HepG2 (cell line): ENCODE measurements around the gene MCF2L. TPM values are rescaled to one million over a fixed set of nuclear protein-coding genes. Genes with fewer than 3 reads are reported as not detected.

Experiments used
- ATAC-seq: fragments of 200-7000 bp; cut with Tn5 transposase; 3 replicates; pipeline ENCODE4 v1.9.1; 2020; ENCODE audit warnings: mild to moderate bottlenecking, moderate library complexity
- BruUV-seq: library from RNA; stranded (reverse); fragments of 400-500 nt; replicated peaks from 2 replicates; lab custom pipeline; 2021; lab: Mats Ljungman, UMichigan
- CTCF ChIA-PET: fragments of 300-600 bp; formaldehyde crosslinking; extraction: SDS; loops from one replicate; lab custom pipeline; 2021; ENCODE audit warnings: low total read pairs, inconsistent platforms, low intra/inter-chr PET ratio; lab: Yijun Ruan, JAX
- POLR2A ChIA-PET: fragments of 350-600 bp; sonication (Branson Sonifier 250); formaldehyde crosslinking; loops from one replicate; lab custom pipeline; 2020; ENCODE audit warnings: antibody characterized with exemption, inconsistent platforms; lab: Yijun Ruan, JAX
- DNase-seq: peaks from one replicate; pipeline ENCODE4 v3.0.0-alpha.2; 2015; ENCODE audit warnings: low spot score
- FAIRE-seq: peaks from 3 replicates; lab custom pipeline; 2011; peaks lifted over from hg19 to GRCh38; lab: Jason Lieb, UNC
- H2AFZ ChIP-seq: one replicate; pipeline ENCODE4 v1.6.1; 2011; ENCODE audit warnings: low read length, inconsistent platforms
- H3K27ac ChIP-seq: fragments of 300-600 bp; 3 replicates; pipeline ENCODE4 v1.8.0; 2011; ENCODE audit warnings: mixed run types, mild to moderate bottlenecking, mixed read lengths, low read length, inconsistent platforms; ENCODE audit not compliant: insufficient read depth; ENCODE audit errors: extremely low read length
- H3K27me3 ChIP-seq, 2 experiments: fragments of 200-600 bp in 1 of 2; 2 replicates in 1 of 2; 3 replicates in 1 of 2; pipeline versions ENCODE4 v1.6.0 to v1.8.0; 2011; ENCODE audit warnings: low read length in 2 of 2, mild to moderate bottlenecking in 2 of 2, moderate library complexity in 2 of 2, inconsistent platforms in 1 of 2; ENCODE audit not compliant: insufficient read depth in 2 of 2, control insufficient read depth in 1 of 2
- H3K36me3 ChIP-seq, 2 experiments: fragments of 200-600 bp in 1 of 2; replicated peaks in 1 of 2; 2 replicates in 1 of 2; 3 replicates in 1 of 2; pipeline versions ENCODE4 v1.5.1 to v1.8.0; 2011; ENCODE audit warnings: low read length in 2 of 2, inconsistent platforms in 1 of 2; ENCODE audit not compliant: insufficient read depth in 2 of 2, control insufficient read depth in 1 of 2
- H3K4me1 ChIP-seq: 2 replicates; pipeline ENCODE4 v1.5.1; 2012; ENCODE audit warnings: low read length, inconsistent platforms; ENCODE audit not compliant: insufficient read depth
- H3K4me2 ChIP-seq: 2 replicates; pipeline ENCODE4 v1.6.0; 2011; ENCODE audit warnings: low read depth, low read length, inconsistent platforms
- H3K4me3 ChIP-seq, 3 experiments: fragments of 200-600 bp in 1 of 3; sonication (generic), shearing (Covaris generic) in 1 of 3; replicated peaks in 1 of 3; 2 replicates each; pipeline ENCODE4 v1.5.1; 2011 to 2016; ENCODE audit warnings: low read length in 3 of 3, inconsistent platforms in 2 of 3, low read depth in 2 of 3, mild to moderate bottlenecking in 2 of 3, control low read depth in 1 of 3, mixed read lengths in 1 of 3; ENCODE audit not compliant: insufficient read depth in 1 of 3
- H3K79me2 ChIP-seq: one replicate; pipeline ENCODE4 v1.6.1; 2011; ENCODE audit warnings: low read length, inconsistent platforms; ENCODE audit not compliant: insufficient read depth
- H3K9ac ChIP-seq: 2 replicates; pipeline ENCODE4 v1.6.0; 2011; ENCODE audit warnings: mild to moderate bottlenecking, low read depth, low read length, inconsistent platforms; ENCODE audit not compliant: insufficient read depth
- H3K9me3 ChIP-seq: 2 replicates; pipeline ENCODE4 v1.5.1; 2012; ENCODE audit warnings: mild to moderate bottlenecking, low read length
- H4K20me1 ChIP-seq: 2 replicates; pipeline ENCODE4 v1.6.0; 2011; ENCODE audit warnings: inconsistent platforms, mild to moderate bottlenecking, low read length, moderate library complexity; ENCODE audit not compliant: insufficient read depth
- AGO2 ChIP-seq: fragments of 200-400 bp; formaldehyde crosslinking; optimal IDR thresholded peaks from 2 replicates; pipeline ENCODE3; 2017; ENCODE audit warnings: mild to moderate bottlenecking, low read depth, low read length, moderate library complexity
- MED1 ChIP-seq: sonication (generic); formaldehyde crosslinking; IDR thresholded peaks from 2 replicates; pipeline ENCODE4 v1.4.0; 2020; ENCODE audit warnings: missing genetic modification reagents
- MIER2 ChIP-seq: IDR thresholded peaks from 2 replicates; pipeline ENCODE4 v1.6.1; 2016; ENCODE audit warnings: missing biosample characterization, missing genetic modification reagents
- RBFOX2 ChIP-seq: fragments of 200-400 bp; formaldehyde crosslinking; IDR thresholded peaks from 2 replicates; pipeline ENCODE4 v1.6.1; 2017; ENCODE audit warnings: low read depth, mild to moderate bottlenecking, low read length
- SCMH1 ChIP-seq: sonication (generic); formaldehyde crosslinking; IDR thresholded peaks from 2 replicates; pipeline ENCODE4 v1.9.0; 2021; ENCODE audit warnings: missing genetic modification reagents, mild to moderate bottlenecking, borderline replicate concordance
- SRSF4 ChIP-seq: fragments of 200-400 bp; formaldehyde crosslinking; IDR thresholded peaks from one replicate; pipeline ENCODE4 v1.6.1; 2018; ENCODE audit warnings: mild to moderate bottlenecking, low read depth, low read length, moderate library complexity; ENCODE audit not compliant: poor library complexity, severe bottlenecking
- ZBTB7A ChIP-seq: sonication (generic); formaldehyde crosslinking; IDR thresholded peaks from 2 replicates; pipeline ENCODE4 v1.8.0; 2022; ENCODE audit warnings: mild to moderate bottlenecking, missing genetic modification reagents
- ZNF292 ChIP-seq: sonication (generic); formaldehyde crosslinking; IDR thresholded peaks from 2 replicates; pipeline ENCODE4 v1.8.1; 2022; ENCODE audit warnings: mild to moderate bottlenecking, low read depth, missing genetic modification reagents, borderline replicate concordance
- WGBS: methylation state at CpG from one replicate; pipeline ENCODE4 v1.1.6; 2017; ENCODE audit warnings: low lambda C conversion rate; 5-methylcytosine and 5-hydroxymethylcytosine counted together
- in situ Hi-C: cut with HindIII; loops from 2 replicates; pipeline ENCODE4 v1.10.0; 2017; ENCODE audit warnings: low pct_unique_long_range_greater_than_20kb; ENCODE audit not compliant: extremely low pct_ligation_motif_present
- intact Hi-C: fragments of 100-400 bp; cut with micrococcal nuclease; formaldehyde crosslinking; loops from one replicate; pipeline ENCODE4 v1.10.0; 2022; ENCODE audit not compliant: unreplicated experiment
- polyA plus RNA-seq, 8 experiments: library from polyadenylated mRNA; depleted of rRNA in 3 of 8; stranded (reverse) in 7 of 8; unstranded in 1 of 8; fragments of >200 nt; fragmentation: Illumina TruSeq in 4 of 8; extraction: Trizol in 4 of 8; gene quantifications; 2 replicates each; pipeline versions ENCODE4 v1.2.1 to v1.2.3, GENCODE V29; 2011 to 2016; ENCODE audit warnings: low read depth in 4 of 8, missing spikeins in 1 of 8, mixed read lengths in 1 of 8; ENCODE audit not compliant: insufficient read depth in 1 of 8
- total RNA-seq, 5 experiments: library from RNA; depleted of rRNA; stranded (reverse); fragments of >200 nt; fragmentation: Illumina TruSeq; extraction: Trizol; gene quantifications; 2 replicates each; pipeline ENCODE4 v1.2.3, GENCODE V29; 2016; ENCODE audit warnings: low read depth in 1 of 5
- TF ChIP-seq, protein P1 (sequence below): sonication (generic); formaldehyde crosslinking; IDR thresholded peaks from 2 replicates; pipeline ENCODE4 v1.4.0; 2020; ENCODE audit warnings: missing genetic modification reagents, borderline replicate concordance
- TF ChIP-seq, protein P2 (sequence below): sonication (generic); formaldehyde crosslinking; IDR thresholded peaks from 2 replicates; pipeline ENCODE4 v1.9.0; 2021; ENCODE audit warnings: missing genetic modification reagents, borderline replicate concordance
- TF ChIP-seq, protein P3 (sequence below): sonication (generic); formaldehyde crosslinking; IDR thresholded peaks from 2 replicates; pipeline ENCODE4 v1.4.0; 2020; ENCODE audit warnings: missing genetic modification reagents, mild to moderate bottlenecking, borderline replicate concordance
- TF ChIP-seq, protein P4 (sequence below): sonication (generic); formaldehyde crosslinking; IDR thresholded peaks from 2 replicates; pipeline ENCODE4 v1.8.0; 2022; ENCODE audit warnings: mild to moderate bottlenecking, missing genetic modification reagents; ENCODE audit not compliant: insufficient replicate concordance
- TF ChIP-seq, protein P5 (sequence below): sonication (generic); formaldehyde crosslinking; IDR thresholded peaks from 2 replicates; pipeline ENCODE4 v1.4.0; 2020; ENCODE audit warnings: missing genetic modification reagents

The MCF2L gene
- total and polyA plus RNA-seq, 2 of the 13 experiments (the other 11 are each of a cell fraction or from before 2014, with no cell fraction given), result 19.4 to 28.4 TPM

DNA sequence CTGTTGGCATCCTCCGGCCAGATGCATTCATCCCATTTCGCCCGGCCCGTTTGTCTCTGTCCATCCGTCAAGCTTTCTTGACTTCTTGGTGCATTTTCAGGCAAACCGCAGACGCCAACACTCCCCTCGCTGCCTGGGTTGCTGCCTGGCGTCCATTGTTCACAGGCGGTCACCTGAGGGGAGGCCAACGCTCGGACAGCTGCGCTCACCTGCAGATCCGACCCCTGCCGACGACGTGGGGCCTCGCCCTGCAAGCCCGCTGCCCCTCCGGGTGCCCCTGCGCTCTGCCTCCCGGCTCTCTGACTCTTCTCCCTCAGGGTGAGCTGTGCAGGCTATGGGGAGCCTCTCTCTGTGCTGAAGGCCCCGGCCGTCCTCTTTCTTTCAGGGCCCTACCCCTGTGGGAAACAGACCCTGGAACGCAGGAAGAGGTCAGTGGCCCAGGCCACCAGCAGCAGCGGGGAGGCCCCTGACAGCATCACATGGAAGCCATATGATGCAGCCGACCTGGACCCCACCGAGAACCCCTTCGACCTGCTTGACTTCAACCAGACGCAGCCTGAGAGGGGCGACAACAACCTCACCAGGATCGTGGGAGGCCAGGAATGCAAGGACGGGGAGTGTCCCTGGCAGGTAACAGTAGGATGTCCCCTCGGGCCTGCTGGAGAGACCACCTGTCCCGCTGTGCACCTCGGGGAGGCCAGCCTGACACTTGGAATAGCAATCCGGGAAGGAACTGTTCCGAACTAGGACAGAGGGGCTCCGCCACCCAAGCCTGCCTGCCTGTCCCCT is 174.6 kb downstream of the MCF2L start:
- intact Hi-C loops (no loop called here), in situ Hi-C loops (no loop called here)
- Histone ChIP-seq H3K4me1 (peaks cover 31% of the 10 kb centered on the region), H3K4me3 (no peak overlapping the region), H3K27me3 (no peaks in the 10 kb centered on the region), H3K9ac (no peak overlapping the region), H3K27ac (no peak overlapping the region), H3K4me2 (no peak overlapping the region), H3K36me3 (peaks cover 14 to 53% of the 10 kb centered on the region in 2 experiments; a peak in 4 of 5 replicates), H3K9me3 (no peaks in the 10 kb centered on the region), H4K20me1 (no peaks in the 10 kb centered on the region), H2AFZ (no peak overlapping the region), H3K79me2 (no peaks in the 10 kb centered on the region)
- CTCF ChIA-PET, result no interaction called here
- 96% methylated on average over 33 of the region's 39 CpGs for WGBS
- BruUV-seq, result no TSS peak
- no peak for DNase-seq
- no peak for ATAC-seq
- POLR2A ChIA-PET, result no interaction called here
- FAIRE-seq, result no peak
- TF ChIP-seq, protein P1, sequence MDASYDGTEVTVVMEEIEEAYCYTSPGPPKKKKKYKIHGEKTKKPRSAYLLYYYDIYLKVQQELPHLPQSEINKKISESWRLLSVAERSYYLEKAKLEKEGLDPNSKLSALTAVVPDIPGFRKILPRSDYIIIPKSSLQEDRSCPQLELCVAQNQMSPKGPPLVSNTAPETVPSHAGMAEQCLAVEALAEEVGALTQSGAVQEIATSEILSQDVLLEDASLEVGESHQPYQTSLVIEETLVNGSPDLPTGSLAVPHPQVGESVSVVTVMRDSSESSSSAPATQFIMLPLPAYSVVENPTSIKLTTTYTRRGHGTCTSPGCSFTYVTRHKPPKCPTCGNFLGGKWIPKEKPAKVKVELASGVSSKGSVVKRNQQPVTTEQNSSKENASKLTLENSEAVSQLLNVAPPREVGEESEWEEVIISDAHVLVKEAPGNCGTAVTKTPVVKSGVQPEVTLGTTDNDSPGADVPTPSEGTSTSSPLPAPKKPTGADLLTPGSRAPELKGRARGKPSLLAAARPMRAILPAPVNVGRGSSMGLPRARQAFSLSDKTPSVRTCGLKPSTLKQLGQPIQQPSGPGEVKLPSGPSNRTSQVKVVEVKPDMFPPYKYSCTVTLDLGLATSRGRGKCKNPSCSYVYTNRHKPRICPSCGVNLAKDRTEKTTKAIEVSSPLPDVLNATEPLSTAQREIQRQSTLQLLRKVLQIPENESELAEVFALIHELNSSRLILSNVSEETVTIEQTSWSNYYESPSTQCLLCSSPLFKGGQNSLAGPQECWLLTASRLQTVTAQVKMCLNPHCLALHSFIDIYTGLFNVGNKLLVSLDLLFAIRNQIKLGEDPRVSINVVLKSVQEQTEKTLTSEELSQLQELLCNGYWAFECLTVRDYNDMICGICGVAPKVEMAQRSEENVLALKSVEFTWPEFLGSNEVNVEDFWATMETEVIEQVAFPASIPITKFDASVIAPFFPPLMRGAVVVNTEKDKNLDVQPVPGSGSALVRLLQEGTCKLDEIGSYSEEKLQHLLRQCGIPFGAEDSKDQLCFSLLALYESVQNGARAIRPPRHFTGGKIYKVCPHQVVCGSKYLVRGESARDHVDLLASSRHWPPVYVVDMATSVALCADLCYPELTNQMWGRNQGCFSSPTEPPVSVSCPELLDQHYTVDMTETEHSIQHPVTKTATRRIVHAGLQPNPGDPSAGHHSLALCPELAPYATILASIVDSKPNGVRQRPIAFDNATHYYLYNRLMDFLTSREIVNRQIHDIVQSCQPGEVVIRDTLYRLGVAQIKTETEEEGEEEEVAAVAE (CRISPR knock-in tag), result no peak
- TF ChIP-seq MED1 (CRISPR knock-in tag) (no peak), AGO2 (peak; percentile 60), ZBTB7A (no peak), SRSF4 (no peak), ZNF292 (CRISPR knock-in tag) (no peak), RBFOX2 (0 out of 2 replicates have a peak, but pooled peaks have one; percentile 39), MIER2 (no peak), SCMH1 (CRISPR knock-in tag) (no peak)
- TF ChIP-seq, protein P2, sequence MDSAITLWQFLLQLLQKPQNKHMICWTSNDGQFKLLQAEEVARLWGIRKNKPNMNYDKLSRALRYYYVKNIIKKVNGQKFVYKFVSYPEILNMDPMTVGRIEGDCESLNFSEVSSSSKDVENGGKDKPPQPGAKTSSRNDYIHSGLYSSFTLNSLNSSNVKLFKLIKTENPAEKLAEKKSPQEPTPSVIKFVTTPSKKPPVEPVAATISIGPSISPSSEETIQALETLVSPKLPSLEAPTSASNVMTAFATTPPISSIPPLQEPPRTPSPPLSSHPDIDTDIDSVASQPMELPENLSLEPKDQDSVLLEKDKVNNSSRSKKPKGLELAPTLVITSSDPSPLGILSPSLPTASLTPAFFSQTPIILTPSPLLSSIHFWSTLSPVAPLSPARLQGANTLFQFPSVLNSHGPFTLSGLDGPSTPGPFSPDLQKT (CRISPR knock-in tag), result no peak
- TF ChIP-seq, protein P3, sequence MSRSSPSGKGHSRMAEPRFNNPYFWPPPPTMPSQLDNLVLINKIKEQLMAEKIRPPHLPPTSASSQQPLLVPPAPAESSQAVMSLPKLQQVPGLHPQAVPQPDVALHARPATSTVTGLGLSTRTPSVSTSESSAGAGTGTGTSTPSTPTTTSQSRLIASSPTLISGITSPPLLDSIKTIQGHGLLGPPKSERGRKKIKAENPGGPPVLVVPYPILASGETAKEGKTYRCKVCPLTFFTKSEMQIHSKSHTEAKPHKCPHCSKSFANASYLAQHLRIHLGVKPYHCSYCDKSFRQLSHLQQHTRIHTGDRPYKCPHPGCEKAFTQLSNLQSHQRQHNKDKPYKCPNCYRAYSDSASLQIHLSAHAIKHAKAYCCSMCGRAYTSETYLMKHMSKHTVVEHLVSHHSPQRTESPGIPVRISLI (CRISPR knock-in tag), result no peak
- TF ChIP-seq, protein P4, sequence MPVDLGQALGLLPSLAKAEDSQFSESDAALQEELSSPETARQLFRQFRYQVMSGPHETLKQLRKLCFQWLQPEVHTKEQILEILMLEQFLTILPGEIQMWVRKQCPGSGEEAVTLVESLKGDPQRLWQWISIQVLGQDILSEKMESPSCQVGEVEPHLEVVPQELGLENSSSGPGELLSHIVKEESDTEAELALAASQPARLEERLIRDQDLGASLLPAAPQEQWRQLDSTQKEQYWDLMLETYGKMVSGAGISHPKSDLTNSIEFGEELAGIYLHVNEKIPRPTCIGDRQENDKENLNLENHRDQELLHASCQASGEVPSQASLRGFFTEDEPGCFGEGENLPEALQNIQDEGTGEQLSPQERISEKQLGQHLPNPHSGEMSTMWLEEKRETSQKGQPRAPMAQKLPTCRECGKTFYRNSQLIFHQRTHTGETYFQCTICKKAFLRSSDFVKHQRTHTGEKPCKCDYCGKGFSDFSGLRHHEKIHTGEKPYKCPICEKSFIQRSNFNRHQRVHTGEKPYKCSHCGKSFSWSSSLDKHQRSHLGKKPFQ, result no peak
- TF ChIP-seq, protein P5, sequence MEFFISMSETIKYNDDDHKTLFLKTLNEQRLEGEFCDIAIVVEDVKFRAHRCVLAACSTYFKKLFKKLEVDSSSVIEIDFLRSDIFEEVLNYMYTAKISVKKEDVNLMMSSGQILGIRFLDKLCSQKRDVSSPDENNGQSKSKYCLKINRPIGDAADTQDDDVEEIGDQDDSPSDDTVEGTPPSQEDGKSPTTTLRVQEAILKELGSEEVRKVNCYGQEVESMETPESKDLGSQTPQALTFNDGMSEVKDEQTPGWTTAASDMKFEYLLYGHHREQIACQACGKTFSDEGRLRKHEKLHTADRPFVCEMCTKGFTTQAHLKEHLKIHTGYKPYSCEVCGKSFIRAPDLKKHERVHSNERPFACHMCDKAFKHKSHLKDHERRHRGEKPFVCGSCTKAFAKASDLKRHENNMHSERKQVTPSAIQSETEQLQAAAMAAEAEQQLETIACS, result no peak
